Uterus (tissue), 4 donors: ENCODE data around the gene TMEM247. TPM values are rescaled to one million over a fixed set of nuclear protein-coding genes. Genes with fewer than 3 reads are reported as not detected.

Experiments
- DNase-seq, 2 donors: peaks; one replicate each; pipeline ENCODE4 v3.0.0-alpha.2; 2019 to 2020
- H3K27ac ChIP-seq, 2 donors: fragments of 200-600 bp; sonication (generic); 1 replicate in 1 of 2; 2 replicates in 1 of 2; pipeline ENCODE4 v1.5.1; 2016 to 2018
- H3K27me3 ChIP-seq, 2 donors: fragments of 200-600 bp; sonication (generic); one replicate each; pipeline ENCODE4 v1.5.1; 2018 to 2019; ENCODE audit warnings: control low read depth in 1 of 2
- H3K36me3 ChIP-seq, 2 donors: fragments of 200-600 bp; sonication (generic); one replicate each; pipeline ENCODE4 v1.5.1; 2019; ENCODE audit warnings: control low read depth in 1 of 2
- H3K4me1 ChIP-seq, 2 donors: fragments of 200-600 bp; sonication (generic); one replicate each; pipeline ENCODE4 v1.5.1; 2018 to 2019; ENCODE audit warnings: control low read depth in 1 of 2
- H3K4me3 ChIP-seq, 2 donors: fragments of 200-600 bp; sonication (generic); 1 replicate in 1 of 2; 2 replicates in 1 of 2; pipeline ENCODE4 v1.5.1; 2018 to 2019; ENCODE audit warnings: mild to moderate bottlenecking in 1 of 2
- H3K9me3 ChIP-seq, 2 donors: fragments of 200-600 bp; sonication (generic); one replicate each; pipeline ENCODE4 v1.5.1; 2019; ENCODE audit warnings: control low read depth in 1 of 2
- CTCF ChIP-seq, 4 experiments: fragments of 200-600 bp in 2 of 4; fragments of 450-650 bp in 2 of 4; sonication (generic) in 2 of 4; IDR thresholded peaks; one replicate each; pipeline ENCODE4 v1.5.1; 2016 to 2019; ENCODE audit warnings: antibody characterized with exemption in 4 of 4, mild to moderate bottlenecking in 2 of 4, moderate library complexity in 1 of 4
- POLR2A ChIP-seq, 2 donors: fragments of 450-650 bp; IDR thresholded peaks; one replicate each; pipeline ENCODE4 v1.6.1; 2016; ENCODE audit warnings: antibody characterized with exemption in 2 of 2, mild to moderate bottlenecking in 1 of 2, moderate library complexity in 1 of 2
- intact Hi-C: fragments of 100-400 bp; cut with DNase I; formaldehyde crosslinking; loops from one replicate; pipeline ENCODE4 v1.15.1; 2023; ENCODE audit warnings: low total_unique reads
- total RNA-seq, 4 donors: library from RNA; depleted of rRNA in 3 of 4; stranded (reverse); fragments of >200 nt in 3 of 4; gene quantifications; one replicate each; pipeline versions ENCODE4 v1.1.0 to v1.2.4, GENCODE V29; 2014 to 2023
- donor health status: DM: yes; HTN: yes; CAD: no.

TMEM247 gene
- total RNA-seq, 4 donors from 2014 or later, result not detected

GRCh38 chr2:46461011-46461674, 18.2 kb upstream of the TMEM247 start:
- peak overlapping the region in 1 of 2 donors; percentile 66 for H3K27ac ChIP-seq
- intact Hi-C loops, result no loop called here
- DNase-seq, result peak; percentile 76 to 83

GRCh38 chr2:46461709-46462171, 17.6 kb upstream of the TMEM247 start:
- TF ChIP-seq CTCF (IDR thresholded peaks at IDR 0.05) (no peak), POLR2A (IDR thresholded peaks at IDR 0.05) (no peak)
- no peaks in the 10 kb centered on the region for H3K36me3 ChIP-seq
- DNase-seq, result no peak
- no peak overlapping the region for H3K4me3 ChIP-seq
- no peaks in the 10 kb centered on the region for H3K9me3 ChIP-seq
- no peak overlapping the region for H3K27ac ChIP-seq
- no peaks in the 10 kb centered on the region for H3K27me3 ChIP-seq
- peaks cover 0 to 11% of the 10 kb centered on the region in 2 donors for H3K4me1 ChIP-seq
- intact Hi-C loops, result no loop called here

More at GRCh38 chr2:46461011-46461674, 18.2 kb upstream of the TMEM247 start:
- Histone ChIP-seq H3K4me1 (peaks cover 0 to 11% of the 10 kb centered on the region in 2 donors), H3K9me3 (no peaks in the 10 kb centered on the region), H3K36me3 (no peaks in the 10 kb centered on the region), H3K27me3 (no peaks in the 10 kb centered on the region), H3K4me3 (no peak overlapping the region)
- TF ChIP-seq CTCF (IDR thresholded peaks at IDR 0.05) (peak; percentile 97 to 99 (median 98)), POLR2A (IDR thresholded peaks at IDR 0.05) (no peak)

GRCh38 chr2:46462936-46463335, 16.4 kb upstream of the TMEM247 start:
- no peaks in the 10 kb centered on the region for H3K9me3 ChIP-seq
- no peak overlapping the region for H3K27ac ChIP-seq
- H3K36me3 ChIP-seq, result no peaks in the 10 kb centered on the region
- TF ChIP-seq POLR2A (IDR thresholded peaks at IDR 0.05) (no peak), CTCF (IDR thresholded peaks at IDR 0.05) (no peak)
- H3K4me3 ChIP-seq, result no peak overlapping the region
- intact Hi-C loops, result no loop called here
- H3K27me3 ChIP-seq, result no peaks in the 10 kb centered on the region
- H3K4me1 ChIP-seq, result peaks cover 0 to 11% of the 10 kb centered on the region in 2 donors
- DNase-seq, result no peak

GRCh38 chr2:46469116-46469515, 10.2 kb upstream of the TMEM247 start:
- intact Hi-C loops, result no loop called here
- H3K27ac ChIP-seq, result no peak overlapping the region
- DNase-seq, result no peak

More at GRCh38 chr2:46469116-46469515, 10.2 kb upstream of the TMEM247 start:
- Histone ChIP-seq H3K36me3 (no peaks in the 10 kb centered on the region), H3K4me1 (peaks cover 0 to 6% of the 10 kb centered on the region in 2 donors), H3K27me3 (no peaks in the 10 kb centered on the region), H3K4me3 (no peak overlapping the region), H3K9me3 (no peaks in the 10 kb centered on the region)
- TF ChIP-seq CTCF (IDR thresholded peaks at IDR 0.05) (no peak), POLR2A (IDR thresholded peaks at IDR 0.05) (no peak)
